K562 (cell line): Measurements from ENCODE around the gene TUT7. TPM values are rescaled to one million over a fixed set of nuclear protein-coding genes. Genes with fewer than 3 reads are reported as not detected.

ENCODE experiments used
- ADNP ChIP-seq: fragments of 200-800 bp; sonication (Bioruptor generic); IDR thresholded peaks from 2 replicates; pipeline ENCODE4 v1.6.1; 2016; ENCODE audit warnings: missing genetic modification characterization, missing compliant biosample characterization
- ATF3 ChIP-seq, 2 experiments: fragments of 450-650 bp in 1 of 2; sonication (generic) in 1 of 2; formaldehyde crosslinking in 1 of 2; IDR thresholded peaks in 1 of 2; conservative IDR thresholded peaks in 1 of 2; 2 replicates each; pipeline versions ENCODE4 v1.6.1 to v1.8.1; 2016 to 2023; ENCODE audit warnings: mild to moderate bottlenecking in 2 of 2, moderate library complexity in 2 of 2, inconsistent platforms in 1 of 2, missing genetic modification reagents in 1 of 2
- CREB1 ChIP-seq, 2 experiments: sonication (generic) in 1 of 2; formaldehyde crosslinking in 1 of 2; IDR thresholded peaks; 2 replicates each; pipeline versions ENCODE4 v1.6.1 to v1.8.0; 2012 to 2022; ENCODE audit warnings: inconsistent platforms in 1 of 2, mild to moderate bottlenecking in 1 of 2, missing genetic modification reagents in 1 of 2, moderate library complexity in 1 of 2
- ELF4 ChIP-seq: fragments of 450-650 bp; formaldehyde crosslinking; IDR thresholded peaks from 2 replicates; pipeline ENCODE4 v1.4.0; 2022; ENCODE audit warnings: missing genetic modification characterization
- EP400 ChIP-seq: fragments of 450-650 bp; IDR thresholded peaks from 2 replicates; pipeline ENCODE4 v1.6.1; 2017; ENCODE audit warnings: antibody characterized with exemption, mild to moderate bottlenecking, moderate library complexity
- JUN ChIP-seq, 2 experiments: sonication (generic) in 1 of 2; formaldehyde crosslinking in 1 of 2; IDR thresholded peaks; 2 replicates each; pipeline versions ENCODE4 v1.6.1 to v1.8.0; 2012 to 2022; ENCODE audit warnings: borderline replicate concordance in 2 of 2, mild to moderate bottlenecking in 2 of 2, improper control_type of control experiment in 1 of 2, low read depth in 1 of 2, low read length in 1 of 2, missing genetic modification reagents in 1 of 2
- JUND ChIP-seq, 2 experiments: IDR thresholded peaks; 2 replicates in 1 of 2; 3 replicates in 1 of 2; pipeline ENCODE4 v1.6.1; 2011; ENCODE audit warnings: borderline replicate concordance in 2 of 2, low read depth in 2 of 2, low read length in 2 of 2, improper control_type of control experiment in 1 of 2, missing biosample characterization in 1 of 2, missing genetic modification characterization in 1 of 2, missing genetic modification reagents in 1 of 2
- MAX ChIP-seq: sonication (generic); formaldehyde crosslinking; IDR thresholded peaks from 2 replicates; pipeline ENCODE4 v1.9.0; 2022; ENCODE audit warnings: mild to moderate bottlenecking, missing genetic modification reagents
- MYC ChIP-seq, 2 experiments: fragments of 250-450 bp in 1 of 2; sonication (Bioruptor Pico) in 1 of 2; IDR thresholded peaks; 2 replicates each; pipeline versions ENCODE4 v1.5.1 to v1.6.1; 2012 to 2021; ENCODE audit warnings: low read depth in 2 of 2, borderline replicate concordance in 1 of 2, improper control_type of control experiment in 1 of 2, low read length in 1 of 2, mild to moderate bottlenecking in 1 of 2, moderate library complexity in 1 of 2
- NFRKB ChIP-seq: fragments of 450-650 bp; IDR thresholded peaks from 2 replicates; pipeline ENCODE4 v1.6.1; 2016; ENCODE audit warnings: low read depth
- RAD21 ChIP-seq, 2 experiments: fragments of 250-450 bp in 1 of 2; fragments of 450-650 bp in 1 of 2; sonication (Bioruptor Pico) in 1 of 2; formaldehyde crosslinking in 1 of 2; IDR thresholded peaks in 1 of 2; conservative IDR thresholded peaks in 1 of 2; 2 replicates each; pipeline versions ENCODE4 v1.4.0 to v1.8.0; 2020 to 2022; ENCODE audit warnings: mild to moderate bottlenecking in 2 of 2, moderate library complexity in 1 of 2
- ZNF212 ChIP-seq: fragments of 450-650 bp; formaldehyde crosslinking; IDR thresholded peaks from 2 replicates; pipeline ENCODE4 v1.4.0; 2020; ENCODE audit warnings: mild to moderate bottlenecking
- ZSCAN32 ChIP-seq: fragments of 450-650 bp; formaldehyde crosslinking; IDR thresholded peaks from 2 replicates; pipeline ENCODE4 v1.4.0; 2020; ENCODE audit warnings: mild to moderate bottlenecking, moderate library complexity
- polyA plus RNA-seq, 8 experiments: library from polyadenylated mRNA; depleted of rRNA in 4 of 8; stranded (reverse) in 5 of 8; unstranded in 3 of 8; fragments of >200 nt; fragmentation: Nextera tagmentation in 2 of 8; fragmentation: Illumina TruSeq in 1 of 8; extraction: Ambion mirVana in 2 of 8; extraction: Trizol in 1 of 8; gene quantifications; 2 replicates each; pipeline versions ENCODE4 v1.2.1 to v1.2.3, GENCODE V29; 2011 to 2014; ENCODE audit warnings: inconsistent platforms in 1 of 8, missing spikeins in 1 of 8
- total RNA-seq, 7 experiments: library from RNA; depleted of rRNA in 6 of 7; stranded (reverse); fragments of >200 nt in 6 of 7; fragmentation: Illumina TruSeq in 2 of 7; extraction: Trizol in 2 of 7; gene quantifications; 2 replicates each; pipeline versions ENCODE4 v1.2.1 to v1.2.3, GENCODE V29; 2011 to 2021; ENCODE audit warnings: low replicate concordance in 1 of 7
- TF ChIP-seq, protein P1 (sequence below): fragments of 450-650 bp; IDR thresholded peaks from 2 replicates; pipeline ENCODE4 v1.6.1; 2016; ENCODE audit warnings: low read depth, mild to moderate bottlenecking, moderate library complexity
- TF ChIP-seq, protein P2 (sequence below): sonication (generic); formaldehyde crosslinking; IDR thresholded peaks from 2 replicates; pipeline ENCODE4 v1.8.1; 2023; ENCODE audit warnings: missing genetic modification reagents, mild to moderate bottlenecking, borderline replicate concordance
- TF ChIP-seq, protein P3 (sequence below), 3 experiments: fragments of 200-800 bp in 1 of 3; sonication (Bioruptor generic) in 1 of 3; sonication (generic) in 1 of 3; formaldehyde crosslinking in 1 of 3; IDR thresholded peaks; 2 replicates each; pipeline versions ENCODE4 v1.6.1 to v1.8.0; 2016 to 2022; ENCODE audit warnings: mild to moderate bottlenecking in 2 of 3, missing compliant biosample characterization in 2 of 3, missing genetic modification characterization in 2 of 3, missing genetic modification reagents in 1 of 3

TUT7 gene
- total and polyA plus RNA-seq, 9 of the 15 experiments (the other 6 are each of a cell fraction or from before 2014, with no cell fraction given) = 5.9 to 26.9 (median 15.2) TPM

GRCh38 chr9:86287013-86287412 is 67.2 kb downstream of the TUT7 start (continued):
- TF ChIP-seq JUN (IDR thresholded peaks at IDR 0.05; ENCODE audit: borderline replicate concordance, low read depth, low read length) = 0 out of 2 replicates have a peak, but pooled peaks have one; percentile 23
- no peak for TF ChIP-seq JUN (CRISPR knock-in tag; IDR thresholded peaks at IDR 0.05; ENCODE audit: borderline replicate concordance)
- no peak for TF ChIP-seq ELF4 (CRISPR knock-in tag)
- TF ChIP-seq, protein P1, sequence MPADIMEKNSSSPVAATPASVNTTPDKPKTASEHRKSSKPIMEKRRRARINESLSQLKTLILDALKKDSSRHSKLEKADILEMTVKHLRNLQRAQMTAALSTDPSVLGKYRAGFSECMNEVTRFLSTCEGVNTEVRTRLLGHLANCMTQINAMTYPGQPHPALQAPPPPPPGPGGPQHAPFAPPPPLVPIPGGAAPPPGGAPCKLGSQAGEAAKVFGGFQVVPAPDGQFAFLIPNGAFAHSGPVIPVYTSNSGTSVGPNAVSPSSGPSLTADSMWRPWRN = no peak
- TF ChIP-seq MAX (CRISPR knock-in tag) = no peak
- peak; percentile 29; the same call in 1 of the 2 replicates for TF ChIP-seq CREB1 (IDR thresholded peaks at IDR 0.05)
- no peak for TF ChIP-seq CREB1 (CRISPR knock-in tag; IDR thresholded peaks at IDR 0.05)
- 0 out of 2 replicates have a peak, but pooled peaks have one; percentile 34 for TF ChIP-seq MYC (IDR thresholded peaks at IDR 0.05; ENCODE audit: low read depth, low read length)
- no peak for TF ChIP-seq MYC (CRISPR knock-in tag; IDR thresholded peaks at IDR 0.05; ENCODE audit: borderline replicate concordance, low read depth)
- peak; percentile 95 for TF ChIP-seq ATF3 (IDR thresholded peaks at IDR 0.05)
- no peak for TF ChIP-seq ATF3 (CRISPR knock-in tag; conservative IDR thresholded peaks at IDR 0.05)
- TF ChIP-seq ADNP = no peak
- 0 out of 2 replicates have a peak, but pooled peaks have one; percentile 48 for TF ChIP-seq ZSCAN32 (CRISPR knock-in tag)
- TF ChIP-seq ZNF212 (CRISPR knock-in tag) = no peak
- peak; percentile 7 to 36; a peak in 1 of 4 replicates for TF ChIP-seq RAD21 (CRISPR knock-in tag; conservative IDR thresholded peaks at IDR 0.05 in 1 of 2, IDR thresholded peaks at IDR 0.05 in 1 of 2)
- TF ChIP-seq, protein P2, sequence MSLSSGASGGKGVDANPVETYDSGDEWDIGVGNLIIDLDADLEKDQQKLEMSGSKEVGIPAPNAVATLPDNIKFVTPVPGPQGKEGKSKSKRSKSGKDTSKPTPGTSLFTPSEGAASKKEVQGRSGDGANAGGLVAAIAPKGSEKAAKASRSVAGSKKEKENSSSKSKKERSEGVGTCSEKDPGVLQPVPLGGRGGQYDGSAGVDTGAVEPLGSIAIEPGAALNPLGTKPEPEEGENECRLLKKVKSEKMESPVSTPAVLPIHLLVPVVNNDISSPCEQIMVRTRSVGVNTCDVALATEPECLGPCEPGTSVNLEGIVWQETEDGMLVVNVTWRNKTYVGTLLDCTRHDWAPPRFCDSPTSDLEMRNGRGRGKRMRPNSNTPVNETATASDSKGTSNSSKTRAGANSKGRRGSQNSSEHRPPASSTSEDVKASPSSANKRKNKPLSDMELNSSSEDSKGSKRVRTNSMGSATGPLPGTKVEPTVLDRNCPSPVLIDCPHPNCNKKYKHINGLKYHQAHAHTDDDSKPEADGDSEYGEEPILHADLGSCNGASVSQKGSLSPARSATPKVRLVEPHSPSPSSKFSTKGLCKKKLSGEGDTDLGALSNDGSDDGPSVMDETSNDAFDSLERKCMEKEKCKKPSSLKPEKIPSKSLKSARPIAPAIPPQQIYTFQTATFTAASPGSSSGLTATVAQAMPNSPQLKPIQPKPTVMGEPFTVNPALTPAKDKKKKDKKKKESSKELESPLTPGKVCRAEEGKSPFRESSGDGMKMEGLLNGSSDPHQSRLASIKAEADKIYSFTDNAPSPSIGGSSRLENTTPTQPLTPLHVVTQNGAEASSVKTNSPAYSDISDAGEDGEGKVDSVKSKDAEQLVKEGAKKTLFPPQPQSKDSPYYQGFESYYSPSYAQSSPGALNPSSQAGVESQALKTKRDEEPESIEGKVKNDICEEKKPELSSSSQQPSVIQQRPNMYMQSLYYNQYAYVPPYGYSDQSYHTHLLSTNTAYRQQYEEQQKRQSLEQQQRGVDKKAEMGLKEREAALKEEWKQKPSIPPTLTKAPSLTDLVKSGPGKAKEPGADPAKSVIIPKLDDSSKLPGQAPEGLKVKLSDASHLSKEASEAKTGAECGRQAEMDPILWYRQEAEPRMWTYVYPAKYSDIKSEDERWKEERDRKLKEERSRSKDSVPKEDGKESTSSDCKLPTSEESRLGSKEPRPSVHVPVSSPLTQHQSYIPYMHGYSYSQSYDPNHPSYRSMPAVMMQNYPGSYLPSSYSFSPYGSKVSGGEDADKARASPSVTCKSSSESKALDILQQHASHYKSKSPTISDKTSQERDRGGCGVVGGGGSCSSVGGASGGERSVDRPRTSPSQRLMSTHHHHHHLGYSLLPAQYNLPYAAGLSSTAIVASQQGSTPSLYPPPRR (CRISPR knock-in tag) = no peak
- TF ChIP-seq JUND (IDR thresholded peaks at IDR 0.05; ENCODE audit: borderline replicate concordance, low read depth, low read length) = peak; percentile 82
- peak; percentile 78; the same call in 2 of the 3 replicates for TF ChIP-seq JUND (tag; IDR thresholded peaks at IDR 0.05; ENCODE audit: borderline replicate concordance, low read depth, low read length)
- peak; percentile 14; the same call in 1 of the 2 replicates for TF ChIP-seq NFRKB
- peak; percentile 38; the same call in 1 of the 2 replicates for TF ChIP-seq EP400
- TF ChIP-seq, protein P3, sequence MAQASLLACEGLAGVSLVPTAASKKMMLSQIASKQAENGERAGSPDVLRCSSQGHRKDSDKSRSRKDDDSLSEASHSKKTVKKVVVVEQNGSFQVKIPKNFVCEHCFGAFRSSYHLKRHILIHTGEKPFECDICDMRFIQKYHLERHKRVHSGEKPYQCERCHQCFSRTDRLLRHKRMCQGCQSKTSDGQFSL (CRISPR knock-in tag; IDR thresholded peaks at IDR 0.05) = no peak
- TF ChIP-seq, protein P3 (tag; IDR thresholded peaks at IDR 0.05) = 0 out of 4 replicates have a peak, but pooled peaks of 1 of the 2 experiments have one; percentile 33
